ENCODE data around the gene LEP.
"Not testable (repeated sequence)": the region's sequence is repeated elsewhere in the genome, so short reads cannot be mapped to it uniquely, and the experiment has no call there.

LEP gene

GRCh38 chr7:128271942-128272481 lies 30.9 kb downstream of the LEP start:
- DNase-seq (ENCODE audit: low read depth in 2 of 2): no peak

GRCh38 chr7:128274246-128274883 lies 33.3 kb downstream of the LEP start:
- no peak for DNase-seq (ENCODE audit: low read depth in 2 of 2)

- DNase-seq (ENCODE audit: low read depth in 2 of 2): no peak
Observed at GRCh38 chr7:128274884-128275603, 34.0 kb downstream of the LEP start.

- no peak for DNase-seq (ENCODE audit: low read depth in 2 of 2)
Observed at GRCh38 chr7:128275681-128276080, 34.6 kb downstream of the LEP start.

DNA sequence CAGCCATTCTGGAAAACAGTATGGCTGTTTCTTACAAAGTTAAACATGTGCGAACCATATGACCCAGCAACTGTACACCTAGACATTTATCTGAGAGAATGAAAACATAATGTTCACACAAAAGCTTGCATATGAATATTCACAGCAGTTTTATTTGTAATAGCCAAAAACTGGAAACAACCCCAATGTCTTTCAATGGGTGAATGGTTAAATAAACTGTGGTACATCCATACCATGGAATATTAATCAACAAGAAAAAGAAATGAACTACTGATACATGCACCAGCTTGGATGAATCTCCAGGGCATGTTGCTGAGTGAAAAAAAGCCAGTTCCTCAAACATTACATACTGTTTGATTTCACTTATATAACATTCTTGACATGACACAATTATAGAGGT lies 37.3 kb downstream of the LEP start:
- DNase-seq (ENCODE audit: low read depth in 2 of 2): no peak

DNA sequence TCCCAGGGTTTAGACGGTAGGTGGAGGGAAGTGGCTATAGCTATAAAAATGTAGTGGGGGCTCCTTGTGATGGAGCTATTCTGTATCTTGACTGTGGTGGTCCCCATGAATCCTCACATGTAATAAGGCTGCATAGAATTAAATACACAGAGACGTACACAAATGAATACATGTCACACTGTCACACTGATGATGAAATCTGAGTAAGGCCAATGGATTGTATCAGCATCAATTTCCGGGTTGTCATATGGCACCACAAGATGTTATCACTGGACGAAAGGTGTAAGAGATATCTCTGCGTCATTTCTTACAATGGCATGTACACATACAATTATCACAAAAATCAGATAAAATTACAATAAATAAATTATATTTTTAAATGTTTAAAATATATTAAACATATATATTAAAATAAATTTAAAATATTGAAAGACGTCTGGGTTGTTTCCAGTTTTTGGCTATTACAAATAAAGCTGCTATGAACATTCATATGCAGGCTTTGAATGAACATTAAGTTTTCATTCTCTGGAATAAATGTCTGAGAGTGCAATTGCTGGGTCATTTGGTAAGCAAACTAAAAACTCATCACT lies 38.1 kb downstream of the LEP start:
- no peak for DNase-seq (ENCODE audit: low read depth in 2 of 2)

DNA sequence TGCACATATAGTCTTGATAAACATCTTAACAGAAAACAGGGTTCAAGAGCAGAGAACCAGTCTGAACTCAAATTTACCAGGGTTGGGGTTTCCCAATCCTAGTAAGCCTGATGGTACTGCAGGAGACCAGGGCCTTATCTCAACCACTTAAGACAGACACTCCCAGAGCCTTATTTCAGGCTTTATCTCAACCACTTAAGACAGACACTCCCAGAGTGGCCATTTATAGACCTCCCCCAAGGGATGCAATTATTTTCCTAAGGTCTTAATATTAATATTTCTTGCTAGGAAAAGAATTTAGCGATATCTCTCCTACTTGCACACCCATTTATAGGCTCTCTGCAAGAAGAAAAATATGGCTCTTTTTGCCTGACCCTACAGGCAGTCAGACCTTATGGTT lies 39.4 kb downstream of the LEP start:
- not testable (repeated sequence) for DNase-seq (ENCODE audit: low read depth in 2 of 2)

- DNase-seq (ENCODE audit: low read depth in 2 of 2): no peak
Observed at GRCh38 chr7:128281605-128282380, 40.7 kb downstream of the LEP start.

GRCh38 chr7:128284102-128284501 lies 43.0 kb downstream of the LEP start:
- no peak for DNase-seq (ENCODE audit: low read depth in 2 of 2)

- no peak for DNase-seq (ENCODE audit: low read depth in 2 of 2)
Observed at GRCh38 chr7:128287556-128287955, 46.5 kb downstream of the LEP start.

- DNase-seq (ENCODE audit: low read depth in 2 of 2): not testable (repeated sequence)
Observed at GRCh38 chr7:128298004-128298403, 56.9 kb downstream of the LEP start.

- DNase-seq (ENCODE audit: low read depth in 2 of 2): no peak
Observed at GRCh38 chr7:128299109-128299607, 58.1 kb downstream of the LEP start.

- no peak for DNase-seq (ENCODE audit: low read depth in 2 of 2)
Observed at GRCh38 chr7:128302139-128302538, 61.1 kb downstream of the LEP start.

- DNase-seq (ENCODE audit: low read depth in 2 of 2): no peak
Observed at GRCh38 chr7:128303133-128303532, 62.1 kb downstream of the LEP start.

- no peak for DNase-seq (ENCODE audit: low read depth in 2 of 2)
Observed at GRCh38 chr7:128303643-128304042, 62.6 kb downstream of the LEP start.

- DNase-seq (ENCODE audit: low read depth in 2 of 2): no peak
Observed at GRCh38 chr7:128304212-128304611, 63.1 kb downstream of the LEP start.

DNA sequence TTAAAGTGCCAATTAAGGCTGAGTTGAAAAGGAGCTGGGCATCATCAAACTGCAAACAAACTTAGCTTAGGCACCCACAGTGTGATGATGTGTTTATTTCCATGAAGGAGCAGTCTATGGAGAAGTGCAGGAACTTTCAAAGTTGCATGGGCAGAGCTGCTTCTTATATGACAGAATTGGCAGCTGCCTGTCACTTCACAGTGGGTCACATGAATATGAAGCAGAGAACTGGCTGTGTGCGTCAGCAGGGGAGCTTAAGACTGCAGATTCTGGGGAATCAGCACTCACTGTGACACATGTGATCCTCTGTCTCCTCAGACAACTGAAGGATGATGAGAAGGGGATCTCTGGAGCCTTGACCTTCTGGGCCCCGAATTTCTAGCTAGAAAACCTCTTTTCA lies 66.0 kb downstream of the LEP start:
- no peak for DNase-seq (ENCODE audit: low read depth in 2 of 2)

All from stimulated activated CD4-positive, alpha-beta T cell treated with anti-CD3 and anti-CD28 coated beads, Interleukin-4, amount 100 ng/mL, for 48 hours (primary cell).